Left forelimb (tissue), 1 donor: ENCODE results near the gene SFXN5.
"Not testable (repeated sequence)": the region's sequence is repeated elsewhere in the genome, so short reads cannot be mapped to it uniquely, and the experiment has no call there.

ENCODE experiments used
- DNase-seq: peaks from one replicate; pipeline ENCODE4 v3.0.0-alpha.2; 2018; ENCODE audit warnings: low spot score

Gene SFXN5

DNA sequence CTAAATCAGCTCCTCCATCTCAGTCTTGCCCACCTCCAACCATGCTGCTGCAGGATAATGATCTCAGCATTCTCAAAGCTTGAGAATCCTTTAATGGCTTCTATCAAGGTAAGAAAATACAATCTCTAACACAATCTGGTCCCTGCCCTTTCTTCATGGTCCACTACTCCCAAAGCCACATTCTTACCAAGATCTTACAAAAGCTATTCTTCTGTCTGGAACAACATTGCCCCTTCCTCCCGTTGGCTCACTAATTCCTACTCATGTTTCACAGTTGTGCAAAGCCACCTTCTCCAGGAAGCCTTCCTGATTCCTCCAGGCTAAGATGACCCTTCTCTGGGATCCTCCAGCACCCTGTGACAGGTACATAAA, 5.9 kb upstream of the SFXN5 start:
- no peak for DNase-seq

DNA sequence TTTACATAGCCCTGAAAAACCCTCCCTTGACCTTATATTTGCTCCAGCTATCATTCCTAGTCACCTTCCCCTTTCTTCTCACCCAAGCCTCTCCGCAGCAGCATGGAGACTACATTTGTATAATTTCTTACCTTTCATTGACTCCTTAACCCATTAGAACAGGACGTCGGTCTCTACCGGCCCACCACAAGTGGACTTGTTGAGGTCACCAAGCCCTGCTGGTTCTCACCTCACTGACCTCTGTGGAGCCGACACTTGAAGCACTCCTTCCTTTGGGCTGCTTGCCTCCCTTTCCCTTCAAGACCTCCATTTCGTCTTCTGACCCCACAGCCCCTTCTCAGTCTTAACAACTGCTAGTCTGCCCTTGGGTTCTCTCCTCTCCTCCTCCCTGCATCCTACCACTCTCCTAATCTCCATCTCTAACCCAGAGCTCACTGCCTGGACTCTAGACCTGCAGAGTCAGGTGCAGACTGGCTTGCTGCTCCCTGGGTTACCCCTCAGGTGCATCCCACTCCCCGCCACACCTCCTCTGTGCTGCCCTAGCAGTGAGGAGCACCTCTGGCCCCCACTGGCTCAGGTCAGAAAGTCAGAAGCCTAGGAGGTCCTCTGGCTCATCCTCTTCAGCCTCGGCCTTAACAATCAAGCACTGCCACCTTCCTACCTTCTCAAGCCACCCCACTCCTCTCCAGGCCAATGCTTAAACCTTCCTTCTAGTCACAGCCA, 5.3 kb upstream of the SFXN5 start:
- DNase-seq = no peak

DNA sequence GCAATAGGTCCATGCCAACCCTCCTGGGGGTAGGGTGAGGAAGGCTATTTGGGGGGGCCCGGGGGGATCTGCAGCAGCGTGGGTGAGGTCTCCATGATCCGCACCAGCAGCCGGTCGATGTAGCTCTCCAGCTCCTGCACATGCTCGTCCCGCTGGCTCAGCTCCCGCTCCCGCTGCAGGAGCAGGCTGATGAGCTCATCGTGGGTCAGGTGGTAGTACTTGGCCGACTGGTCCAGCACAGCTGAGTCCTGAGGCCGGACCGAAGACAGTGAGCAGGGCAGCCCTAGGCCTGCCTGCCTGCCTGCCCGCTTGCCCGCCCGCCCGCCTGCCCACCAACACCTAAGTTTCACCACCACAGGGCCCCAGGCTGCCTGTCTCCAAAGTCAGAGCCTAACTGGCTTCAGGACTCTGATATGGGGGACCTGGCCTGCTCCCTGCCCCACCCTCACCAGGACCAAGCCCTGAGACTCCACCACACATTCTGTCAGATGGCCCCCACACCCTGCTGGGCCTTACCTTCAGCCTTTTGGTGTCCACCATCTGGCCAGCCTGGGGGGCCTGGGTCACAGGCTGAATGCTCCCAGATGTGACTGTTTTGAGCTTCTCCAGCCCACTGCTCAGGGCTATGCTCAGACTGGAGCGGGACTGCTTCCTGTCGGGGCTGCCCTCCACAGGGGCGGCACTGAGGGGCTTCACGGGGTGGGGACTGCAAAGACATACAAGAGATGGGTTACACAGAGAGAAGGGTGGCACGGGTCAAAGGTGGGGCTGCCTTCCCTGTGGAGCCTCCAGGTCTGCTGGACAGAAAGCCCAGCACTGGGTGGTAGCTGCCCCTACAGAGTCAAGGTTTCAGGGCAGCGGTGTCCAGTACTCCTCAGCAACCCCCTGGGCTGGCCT, 4.2 kb upstream of the SFXN5 start:
- DNase-seq = no peak

DNA sequence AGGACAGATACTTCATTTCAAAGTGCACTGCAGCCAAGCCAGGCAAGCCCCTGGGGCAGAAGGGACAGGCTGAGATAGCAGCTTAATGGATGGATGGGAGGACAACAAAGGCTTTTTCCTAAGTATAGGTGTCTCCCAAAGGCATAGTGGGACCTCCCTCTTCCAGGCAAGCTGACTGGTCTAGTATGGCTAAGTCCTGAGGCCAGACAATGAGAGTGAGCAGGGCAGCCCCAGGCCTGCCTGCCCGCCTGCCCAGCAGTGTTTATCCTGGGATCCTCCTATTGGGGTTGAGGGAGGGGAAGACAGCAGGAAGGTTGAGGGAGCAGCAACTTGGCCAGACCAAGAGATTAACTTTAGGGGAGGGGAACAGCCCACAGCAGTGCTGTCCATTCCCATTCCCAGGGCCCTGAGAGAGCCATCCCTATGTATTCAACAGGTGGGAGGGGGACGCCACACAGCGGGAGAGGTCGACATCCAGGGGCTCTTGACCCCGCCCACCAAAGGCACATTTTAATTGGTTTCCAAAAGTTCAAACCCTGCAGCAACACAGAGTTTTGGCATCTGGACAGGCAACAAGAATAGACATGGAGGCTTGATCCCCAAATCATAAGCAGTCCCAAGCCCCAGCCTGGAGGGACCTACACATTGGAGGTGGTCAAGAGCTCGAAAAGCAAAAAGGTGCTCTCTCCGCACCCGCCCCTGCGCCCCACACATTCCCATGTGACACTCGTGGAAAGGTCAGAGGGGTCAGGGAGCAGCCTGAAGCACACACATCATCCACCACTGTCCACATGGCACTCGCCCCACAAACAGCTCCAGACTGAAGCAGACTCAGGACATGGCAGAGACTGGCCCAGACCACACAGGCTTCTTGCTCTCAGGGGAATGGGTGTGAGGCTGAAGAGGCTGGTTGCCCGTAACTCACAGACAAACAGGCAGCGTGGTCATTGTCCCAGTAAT, 2.9 kb upstream of the SFXN5 start:
- DNase-seq = no peak

DNA sequence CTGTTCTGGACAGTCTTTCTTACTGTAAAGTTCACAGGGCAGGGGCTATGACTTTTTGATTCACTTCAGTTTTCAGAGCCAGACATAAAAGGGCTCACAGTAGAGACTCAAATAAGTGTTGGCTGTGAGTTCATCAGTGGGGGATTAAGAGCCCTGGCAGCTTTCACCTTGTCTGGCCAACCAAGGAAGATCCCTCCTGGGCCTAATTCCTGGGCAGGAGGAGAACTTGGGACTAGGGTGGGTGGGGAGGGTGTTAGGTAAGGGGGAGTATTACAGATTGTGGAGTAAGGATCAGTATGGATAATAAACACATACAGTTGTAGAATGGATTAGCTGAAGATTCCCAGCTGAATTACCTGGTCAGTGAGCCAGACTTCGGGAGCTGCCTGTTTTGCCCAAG, 904 bp upstream of the SFXN5 start:
- no peak for DNase-seq

DNA sequence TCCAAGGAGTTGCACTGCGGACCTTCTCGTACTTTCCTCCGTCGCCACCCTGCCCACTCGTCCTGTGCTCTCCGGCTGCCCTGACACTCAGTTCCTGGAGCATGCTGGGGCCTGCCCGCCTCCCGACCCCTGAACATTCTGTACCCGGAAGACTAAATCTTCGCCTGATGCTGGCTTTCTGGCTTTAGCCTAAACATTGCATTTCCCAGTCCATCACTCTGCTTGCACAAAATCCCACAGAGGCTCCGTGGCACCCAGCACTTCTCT, 550 bp upstream of the SFXN5 start:
- no peak for DNase-seq

DNA sequence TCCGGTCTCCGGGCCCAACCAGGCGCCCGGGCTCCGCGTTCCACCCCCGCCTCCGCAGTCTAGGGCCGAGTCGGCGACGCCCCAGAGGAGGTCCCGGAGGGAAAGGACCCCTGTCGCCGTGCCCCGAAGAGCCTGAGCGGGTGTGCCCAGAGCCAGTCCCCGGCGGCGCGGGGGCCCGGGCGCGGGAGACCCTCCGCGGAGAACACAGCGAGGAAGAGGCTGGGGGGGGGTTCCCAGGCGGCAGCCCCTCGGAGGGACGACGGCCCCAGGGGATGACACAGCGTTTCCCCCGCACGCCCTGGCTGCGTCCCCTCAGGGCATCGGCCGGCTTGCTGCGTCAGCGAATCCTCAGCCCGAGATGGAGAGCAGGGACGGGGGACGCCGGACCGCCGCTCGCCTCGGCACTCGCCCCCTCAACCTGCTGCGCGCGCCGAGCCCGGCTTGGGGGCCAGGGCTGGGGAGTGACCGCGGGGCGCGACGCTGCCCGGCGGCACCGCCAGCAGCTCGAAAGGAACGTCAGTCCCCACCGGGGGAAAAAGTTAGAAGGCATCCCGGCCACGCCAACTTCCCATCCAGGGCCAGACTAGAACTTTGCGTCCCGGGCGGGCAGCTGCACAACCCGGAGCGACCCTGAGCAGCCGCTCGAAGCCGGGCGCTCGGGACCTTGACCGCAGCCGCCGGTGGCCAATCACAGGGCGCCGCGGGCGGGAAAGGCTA, 711 bp downstream of the SFXN5 start:
- no peak for DNase-seq

DNA sequence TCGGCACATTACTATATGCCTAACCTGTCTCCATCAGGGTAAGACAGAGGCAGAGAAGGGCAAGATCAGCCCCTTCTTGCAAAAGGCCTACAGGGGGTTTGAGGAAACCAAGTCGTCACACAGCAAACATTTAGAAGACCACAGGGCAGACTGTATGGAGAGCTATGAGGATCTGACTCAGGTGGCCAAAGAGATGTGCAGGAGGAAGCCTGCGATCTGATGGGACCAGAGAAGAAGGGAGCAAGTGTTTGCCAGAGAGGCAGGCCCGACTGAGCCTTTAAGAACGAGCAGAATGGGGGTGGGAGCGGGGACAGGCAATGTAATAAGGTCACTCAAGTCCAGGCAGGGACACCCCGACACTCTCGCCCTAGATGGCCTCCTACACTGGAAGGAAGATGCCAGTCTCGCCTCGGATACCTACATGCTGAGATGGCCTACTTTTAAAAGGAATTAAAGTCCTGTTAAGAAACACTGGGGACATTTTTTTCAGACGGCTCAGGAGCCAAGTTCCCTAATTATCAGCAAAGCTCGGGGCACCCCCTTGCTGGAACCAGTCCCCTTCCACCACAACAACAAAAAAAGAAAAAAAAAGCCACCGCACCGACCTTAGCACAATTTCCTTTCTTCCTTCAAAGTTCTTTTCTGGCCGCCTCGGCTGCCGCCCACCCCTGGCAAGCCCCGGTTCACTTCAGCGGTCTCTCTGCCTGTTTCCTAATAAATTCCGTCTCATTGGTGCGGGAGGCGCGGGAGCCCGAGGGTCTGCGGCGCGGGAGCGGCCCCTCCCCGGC, 1.5 kb downstream of the SFXN5 start:
- no peak for DNase-seq

DNA sequence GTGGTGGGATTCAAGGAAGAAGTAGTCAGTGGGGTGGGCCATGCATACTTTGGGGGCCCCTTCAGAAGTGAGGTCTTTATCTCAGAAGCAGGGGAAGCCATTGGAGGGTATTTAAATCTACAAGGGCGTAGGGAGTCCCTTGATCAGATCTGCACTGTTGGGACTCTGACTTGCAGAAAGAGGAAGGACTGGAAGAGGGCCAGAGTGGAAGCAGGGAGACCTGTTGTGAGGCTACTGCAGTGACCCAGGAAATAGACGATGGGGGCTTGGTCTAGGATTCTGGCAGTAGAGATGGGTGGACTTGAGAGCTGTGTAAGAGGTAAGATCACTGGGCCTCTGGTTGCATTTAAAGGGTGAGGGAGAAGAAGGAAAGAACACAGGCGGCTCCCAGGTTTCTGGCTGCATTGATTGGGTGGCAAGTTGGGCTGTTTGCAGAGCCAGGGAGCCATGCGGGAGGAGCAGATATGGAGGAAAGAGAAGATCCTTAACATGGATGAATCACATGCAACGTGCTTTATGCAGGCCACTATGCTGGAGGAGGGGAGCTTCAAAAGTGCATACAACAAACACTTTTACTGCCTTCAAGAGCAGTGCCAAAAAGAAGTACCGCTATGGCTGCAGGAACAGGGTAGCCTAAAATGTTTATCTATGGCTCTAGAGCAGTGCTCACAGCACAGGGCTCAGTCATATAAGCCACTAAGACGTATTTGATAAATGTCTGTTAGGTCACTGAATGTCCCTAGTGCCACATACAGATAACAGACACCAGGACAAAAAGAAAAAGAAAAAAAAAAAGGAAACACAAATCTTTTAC, 2.3 kb downstream of the SFXN5 start:
- DNase-seq = no peak

DNA sequence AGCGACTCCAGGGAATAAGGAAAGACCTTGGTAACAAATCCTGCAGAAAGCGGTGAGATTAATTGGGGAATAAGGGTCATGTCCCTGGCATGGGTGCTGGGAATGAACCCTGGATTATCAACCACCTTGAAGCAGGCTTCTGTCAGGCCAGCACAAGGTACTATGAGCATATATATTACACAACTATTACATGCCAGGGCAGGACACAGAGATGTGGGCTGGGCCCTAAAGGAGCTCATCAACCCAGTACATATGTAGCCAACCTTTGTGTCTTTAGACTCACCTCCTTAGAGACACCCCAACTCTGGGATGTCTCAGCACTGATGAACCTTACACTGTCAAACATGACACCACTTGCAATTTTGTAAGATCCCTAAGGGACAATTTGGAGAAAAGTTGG, 3.4 kb downstream of the SFXN5 start:
- no peak for DNase-seq

DNA sequence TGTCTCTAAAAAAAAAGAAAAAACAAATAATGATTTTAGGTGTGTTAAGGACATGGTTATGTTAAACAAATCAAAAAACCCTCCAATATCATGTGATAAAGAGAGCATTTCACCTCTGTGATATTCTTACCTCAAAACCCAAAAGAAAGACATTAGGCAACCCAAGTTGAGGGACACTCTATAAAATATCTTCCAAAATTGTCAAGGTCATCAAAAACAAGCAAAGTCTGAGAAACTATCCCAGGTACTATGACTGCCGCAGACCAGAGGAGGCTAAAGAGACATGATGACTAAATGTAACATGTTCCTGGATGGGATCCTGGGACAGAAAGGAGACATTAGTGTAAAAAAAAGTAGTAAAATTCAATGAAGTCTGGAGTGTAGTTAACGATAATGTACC, 4.5 kb downstream of the SFXN5 start:
- DNase-seq = no peak

DNA sequence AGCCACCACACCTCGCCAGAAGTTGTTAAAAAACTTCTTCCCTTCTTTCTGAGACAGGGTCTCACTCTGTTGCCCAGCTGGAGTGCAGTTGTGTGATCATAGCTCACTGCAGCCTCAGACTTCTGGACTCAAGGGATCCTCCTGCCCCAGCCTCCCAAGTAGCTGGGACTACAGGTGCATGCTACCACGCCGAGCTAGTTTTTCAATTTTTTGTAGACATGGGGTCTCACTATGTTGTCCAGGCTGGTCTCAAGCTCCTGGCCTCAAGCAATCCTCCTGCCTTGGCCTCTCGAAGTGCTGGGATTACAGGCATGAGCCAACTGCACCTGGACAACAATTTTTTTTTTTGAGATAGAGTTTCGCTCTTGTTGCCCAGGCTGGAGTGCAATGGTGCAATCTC, 6.4 kb downstream of the SFXN5 start:
- not testable (repeated sequence) for DNase-seq

DNA sequence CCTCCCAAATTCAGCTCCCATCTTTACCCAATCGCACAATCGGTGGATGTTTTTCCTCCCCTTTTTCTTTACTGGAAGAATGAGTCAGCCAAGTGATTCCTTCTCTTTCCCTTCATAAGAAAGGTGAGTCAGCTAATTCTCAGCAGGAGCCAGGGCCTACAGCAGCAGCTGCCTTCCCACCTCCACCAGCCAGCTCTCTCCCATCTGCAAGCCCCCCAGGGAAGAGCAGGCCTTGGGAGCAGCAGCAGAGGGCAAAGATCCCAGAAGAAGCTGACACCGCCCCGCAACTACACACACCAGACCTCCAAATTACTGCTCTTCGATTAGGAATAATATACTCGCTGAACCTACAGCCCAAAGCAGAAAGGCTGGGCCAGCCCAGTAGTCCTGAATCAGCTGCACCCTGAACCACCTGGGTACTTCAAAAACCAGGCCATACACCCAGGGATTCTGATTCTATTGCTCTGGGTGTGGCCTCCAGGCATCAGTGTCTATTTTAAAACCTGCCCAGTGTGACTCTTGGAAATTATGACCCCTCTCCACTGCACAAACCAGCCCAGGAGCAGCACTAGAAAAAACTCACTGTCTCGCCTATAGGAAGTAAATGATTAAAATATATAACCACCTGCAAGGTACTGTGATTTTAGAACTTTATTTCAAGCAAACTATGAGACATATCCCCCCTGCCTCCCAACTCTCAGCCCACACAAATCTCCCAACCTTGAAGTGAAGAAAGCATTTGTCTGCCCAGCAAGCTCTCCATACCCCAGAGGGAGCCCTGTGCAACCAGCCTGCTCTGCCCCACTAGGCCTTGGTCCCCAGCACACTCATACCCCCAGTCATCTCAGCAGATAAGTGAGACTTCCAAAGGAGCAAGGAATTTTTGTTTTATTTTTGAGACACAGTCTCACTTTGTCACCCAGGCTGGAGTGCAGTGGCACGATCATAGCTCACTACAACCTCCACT, 7.3 kb downstream of the SFXN5 start:
- no peak for DNase-seq

DNA sequence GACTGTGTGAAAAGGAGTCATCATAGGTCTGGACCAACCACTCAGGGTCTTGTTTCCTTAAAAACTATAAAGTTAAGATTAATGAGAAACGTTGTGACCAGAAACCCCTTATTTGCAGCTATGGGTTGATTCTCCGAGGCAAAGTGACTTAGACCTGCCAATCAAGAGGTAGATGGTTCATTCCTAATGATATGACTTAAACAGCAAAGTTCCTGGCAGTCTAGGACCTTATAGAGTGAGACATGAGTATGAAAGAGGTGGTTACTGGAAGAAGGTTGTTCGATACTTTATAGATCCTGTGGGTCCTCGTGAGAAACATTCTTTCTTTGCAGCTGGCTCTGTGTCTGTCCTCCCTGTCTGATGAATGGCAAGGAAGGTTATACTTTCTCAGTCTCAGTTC, 8.0 kb downstream of the SFXN5 start:
- no peak for DNase-seq

DNA sequence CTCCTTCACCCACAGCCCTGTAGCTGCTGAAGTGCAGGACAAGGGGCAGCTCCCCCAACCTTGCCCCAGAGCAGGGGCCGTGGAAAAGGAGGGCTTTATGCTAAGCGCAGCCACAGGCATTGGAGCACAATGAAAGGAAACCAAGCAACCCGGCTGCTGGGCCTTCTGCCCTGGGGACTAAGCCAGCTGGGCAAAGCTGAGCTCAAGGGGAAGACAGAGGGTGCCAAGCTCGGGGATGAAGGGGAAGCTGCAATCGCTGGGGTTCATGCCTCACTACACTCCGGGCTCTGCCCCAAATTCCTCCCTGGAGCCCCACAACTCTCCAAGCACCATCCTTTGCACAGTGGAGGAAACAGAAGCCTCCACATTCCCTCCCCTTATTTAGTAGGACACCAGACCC, 12.4 kb downstream of the SFXN5 start:
- DNase-seq = no peak

DNA sequence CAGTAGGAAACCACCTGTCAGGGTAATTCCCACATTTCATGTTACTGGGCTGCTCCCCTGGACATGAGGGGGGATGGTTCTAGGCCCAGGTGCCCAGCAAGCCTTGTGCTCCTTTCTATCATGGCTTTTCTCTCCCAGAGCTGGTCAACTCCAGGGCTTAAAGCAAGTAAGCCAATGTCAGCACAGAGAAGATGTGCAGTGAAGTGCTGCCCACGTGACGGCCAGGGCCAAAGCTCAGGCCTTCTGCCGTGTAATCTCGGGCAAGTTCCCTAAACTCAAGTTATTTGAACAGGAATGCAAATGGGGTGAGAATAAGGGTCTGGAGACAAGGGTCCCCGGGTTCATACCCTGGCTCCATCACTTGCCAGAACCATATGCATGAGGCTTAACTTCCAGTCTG, 16.5 kb downstream of the SFXN5 start:
- no peak for DNase-seq

DNA sequence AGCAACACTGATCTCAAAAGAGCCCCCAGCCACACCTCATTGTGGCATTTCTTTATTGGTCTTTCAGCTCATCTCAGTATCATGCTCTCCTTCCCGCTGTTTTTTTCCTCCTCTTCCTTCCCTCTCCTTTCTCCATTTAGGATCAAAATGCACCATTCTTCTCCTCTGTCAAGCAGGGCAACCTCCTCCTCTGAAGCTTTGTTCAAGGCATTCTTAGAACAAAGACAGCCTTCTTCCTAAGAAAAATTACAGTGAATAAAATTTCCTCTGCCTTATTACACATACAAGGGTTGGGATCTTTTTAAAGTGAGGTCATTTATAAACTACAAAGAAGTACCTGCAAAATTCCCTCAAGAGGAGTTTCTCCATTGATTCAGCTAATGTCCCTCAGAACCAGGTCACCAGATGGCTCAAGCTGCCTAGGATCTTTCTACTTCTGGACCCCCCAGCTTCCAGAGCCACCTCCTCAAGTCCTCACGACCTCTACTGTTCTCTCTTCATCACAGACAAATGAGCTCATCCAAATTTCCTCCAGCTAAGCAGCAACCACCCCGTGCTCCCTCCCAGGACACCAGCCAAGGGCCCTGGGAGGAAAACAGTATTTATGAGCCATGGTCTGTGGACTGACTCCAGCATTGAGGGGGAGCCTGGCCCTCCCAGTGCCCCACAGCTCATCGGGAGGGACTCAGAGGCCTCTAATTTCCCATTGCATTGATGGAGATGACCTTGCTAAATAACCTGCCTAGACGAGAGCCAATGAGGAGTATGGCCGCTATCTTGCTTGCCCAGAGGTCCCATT, 18.0 kb downstream of the SFXN5 start:
- DNase-seq = no peak

DNA sequence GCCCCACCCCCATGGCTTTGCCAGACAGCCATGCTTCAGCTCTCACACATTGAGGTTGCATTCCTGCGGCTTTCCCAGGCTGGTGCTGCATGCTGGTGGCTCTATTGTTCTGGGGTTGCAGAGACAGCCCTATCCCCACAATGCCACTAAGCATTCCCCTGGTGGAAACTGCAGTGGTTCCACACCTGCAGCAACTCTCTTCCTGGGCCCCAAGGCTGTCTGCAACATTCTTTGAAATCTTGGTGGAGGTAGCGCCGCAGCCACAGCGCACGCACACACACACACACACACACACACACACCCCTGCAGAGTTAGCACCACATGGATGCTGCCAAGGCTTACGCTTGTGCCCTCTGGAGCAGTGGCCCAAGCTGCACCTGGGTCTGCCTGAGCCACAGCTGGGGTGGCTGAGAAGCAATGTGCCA, 21.4 kb downstream of the SFXN5 start:
- no peak for DNase-seq
